Measurements from ENCODE around the gene TSPAN3. TPM values are rescaled to one million over a fixed set of nuclear protein-coding genes. Genes with fewer than 3 reads are reported as not detected.

The TSPAN3 gene
- total RNA-seq, 1 donor from 2014 or later, result 187 TPM

- FAIRE-seq, result no peak
- DNase-seq (ENCODE audit: low read depth), result no peak
- Histone ChIP-seq H3K4me3 (ENCODE audit: low read depth, low read length) (no peak overlapping the region), H3K27me3 (ENCODE audit: control insufficient read depth, insufficient read depth, low read length) (no peaks in the 10 kb centered on the region), H3K36me3 (ENCODE audit: control insufficient read depth, insufficient read depth, low read length) (no peaks in the 10 kb centered on the region)
- TF ChIP-seq, protein P1, sequence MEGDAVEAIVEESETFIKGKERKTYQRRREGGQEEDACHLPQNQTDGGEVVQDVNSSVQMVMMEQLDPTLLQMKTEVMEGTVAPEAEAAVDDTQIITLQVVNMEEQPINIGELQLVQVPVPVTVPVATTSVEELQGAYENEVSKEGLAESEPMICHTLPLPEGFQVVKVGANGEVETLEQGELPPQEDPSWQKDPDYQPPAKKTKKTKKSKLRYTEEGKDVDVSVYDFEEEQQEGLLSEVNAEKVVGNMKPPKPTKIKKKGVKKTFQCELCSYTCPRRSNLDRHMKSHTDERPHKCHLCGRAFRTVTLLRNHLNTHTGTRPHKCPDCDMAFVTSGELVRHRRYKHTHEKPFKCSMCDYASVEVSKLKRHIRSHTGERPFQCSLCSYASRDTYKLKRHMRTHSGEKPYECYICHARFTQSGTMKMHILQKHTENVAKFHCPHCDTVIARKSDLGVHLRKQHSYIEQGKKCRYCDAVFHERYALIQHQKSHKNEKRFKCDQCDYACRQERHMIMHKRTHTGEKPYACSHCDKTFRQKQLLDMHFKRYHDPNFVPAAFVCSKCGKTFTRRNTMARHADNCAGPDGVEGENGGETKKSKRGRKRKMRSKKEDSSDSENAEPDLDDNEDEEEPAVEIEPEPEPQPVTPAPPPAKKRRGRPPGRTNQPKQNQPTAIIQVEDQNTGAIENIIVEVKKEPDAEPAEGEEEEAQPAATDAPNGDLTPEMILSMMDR (IDR thresholded peaks at IDR 0.05; ENCODE audit: insufficient read depth, low read length, severe bottlenecking), result no peak
These were observed 58.7 kb downstream of the TSPAN3 start for GRCh38 chr15:77012117-77012712.

- Histone ChIP-seq H3K36me3 (ENCODE audit: control insufficient read depth, insufficient read depth, low read length) (no peaks in the 10 kb centered on the region), H3K4me3 (ENCODE audit: low read depth, low read length) (no peak overlapping the region), H3K27me3 (ENCODE audit: control insufficient read depth, insufficient read depth, low read length) (no peaks in the 10 kb centered on the region)
- no peak for FAIRE-seq
- TF ChIP-seq, protein P1 (IDR thresholded peaks at IDR 0.05; ENCODE audit: insufficient read depth, low read length, severe bottlenecking), result no peak
- DNase-seq (ENCODE audit: low read depth), result no peak
These were observed 60.1 kb downstream of the TSPAN3 start for GRCh38 chr15:77010857-77011256.

- Histone ChIP-seq H3K27me3 (ENCODE audit: control insufficient read depth, insufficient read depth, low read length) (no peaks in the 10 kb centered on the region), H3K36me3 (ENCODE audit: control insufficient read depth, insufficient read depth, low read length) (no peaks in the 10 kb centered on the region), H3K4me3 (ENCODE audit: low read depth, low read length) (no peak overlapping the region)
- DNase-seq (ENCODE audit: low read depth), result no peak
- no peak for FAIRE-seq
- TF ChIP-seq, protein P1 (IDR thresholded peaks at IDR 0.05; ENCODE audit: insufficient read depth, low read length, severe bottlenecking), result no peak
These were observed 60.6 kb downstream of the TSPAN3 start for GRCh38 chr15:77010312-77010686.

DNA sequence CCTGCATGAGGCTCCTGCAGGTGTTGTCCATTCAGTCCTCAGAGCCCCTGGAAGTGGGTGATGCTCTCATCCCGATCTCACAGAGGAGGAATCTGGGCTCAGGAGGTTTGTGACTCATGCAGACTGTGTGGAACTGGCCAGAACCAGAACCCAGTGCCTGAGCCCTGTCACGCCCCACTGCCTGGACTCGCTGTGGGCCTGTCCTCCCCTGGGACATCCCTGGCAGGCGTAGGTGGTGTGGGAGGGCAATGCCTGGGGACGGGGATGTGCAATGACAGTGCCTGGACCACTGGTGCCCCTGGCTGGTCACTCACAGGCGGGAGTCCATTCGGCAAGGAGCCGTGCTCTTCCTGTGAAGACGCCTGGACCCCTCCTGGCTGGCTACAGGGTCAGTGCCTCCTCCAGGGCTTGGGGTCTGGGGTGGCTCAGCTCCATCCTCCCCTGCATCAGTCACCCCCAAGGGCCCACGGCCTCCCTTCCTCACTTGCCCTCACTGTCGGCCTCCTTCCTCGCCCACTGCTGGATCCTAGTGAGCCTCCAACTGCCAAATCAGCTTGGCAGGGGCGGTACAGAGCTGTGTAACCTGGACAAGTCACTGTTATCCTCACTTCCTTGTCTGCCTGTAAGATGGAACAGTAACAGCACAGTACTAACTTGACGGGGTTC lies 61.1 kb downstream of the TSPAN3 start:
- no peak for DNase-seq (ENCODE audit: low read depth)
- TF ChIP-seq, protein P1 (IDR thresholded peaks at IDR 0.05; ENCODE audit: insufficient read depth, low read length, severe bottlenecking), result no peak
- FAIRE-seq, result no peak
- Histone ChIP-seq H3K27me3 (ENCODE audit: control insufficient read depth, insufficient read depth, low read length) (no peaks in the 10 kb centered on the region), H3K36me3 (ENCODE audit: control insufficient read depth, insufficient read depth, low read length) (no peaks in the 10 kb centered on the region), H3K4me3 (ENCODE audit: low read depth, low read length) (no peak overlapping the region)

DNA sequence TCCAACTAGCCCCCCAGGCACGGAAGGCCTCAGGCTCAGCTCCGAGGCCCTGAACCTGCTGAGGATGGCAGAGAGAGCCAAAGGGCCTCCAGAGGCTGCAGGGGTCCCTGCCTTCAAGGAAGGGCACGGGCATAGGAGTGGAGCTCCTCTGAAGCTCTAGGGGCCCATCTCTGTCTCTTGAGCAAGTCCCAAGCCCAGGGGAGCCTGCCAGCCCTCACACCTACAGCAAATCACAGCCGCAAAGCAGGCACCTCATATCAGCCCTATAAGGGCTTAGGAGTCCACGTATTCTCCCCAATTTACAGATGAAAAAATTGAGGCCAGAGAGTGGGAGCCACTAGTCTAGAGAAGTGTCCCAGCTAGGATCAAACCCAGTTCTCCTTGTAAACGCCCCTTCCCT lies 61.7 kb downstream of the TSPAN3 start:
- Histone ChIP-seq H3K27me3 (ENCODE audit: control insufficient read depth, insufficient read depth, low read length) (no peaks in the 10 kb centered on the region), H3K4me3 (ENCODE audit: low read depth, low read length) (no peak overlapping the region), H3K36me3 (ENCODE audit: control insufficient read depth, insufficient read depth, low read length) (no peaks in the 10 kb centered on the region)
- no peak for DNase-seq (ENCODE audit: low read depth)
- no peak for FAIRE-seq
- TF ChIP-seq, protein P1 (IDR thresholded peaks at IDR 0.05; ENCODE audit: insufficient read depth, low read length, severe bottlenecking), result no peak

DNA sequence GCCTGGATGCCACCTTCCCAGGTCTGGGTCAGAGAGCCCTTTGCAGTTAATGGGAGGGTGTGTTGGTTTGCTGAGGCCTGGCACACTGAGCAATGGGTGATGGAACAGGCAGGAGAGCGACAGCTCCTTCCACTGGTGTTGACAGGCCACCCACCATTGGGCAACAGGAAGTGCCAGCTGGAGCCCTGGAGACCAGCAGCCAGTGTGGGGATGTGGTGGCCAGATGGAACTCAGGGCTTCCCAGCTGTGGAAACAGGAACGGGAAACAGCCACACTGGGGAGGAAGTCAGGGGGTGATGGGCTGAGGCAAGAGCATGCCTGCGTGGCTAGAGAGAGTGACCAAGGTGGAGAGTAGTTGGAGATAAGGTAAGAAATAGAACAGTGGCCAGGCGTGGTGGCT lies 66.7 kb downstream of the TSPAN3 start:
- H3K27me3 ChIP-seq (ENCODE audit: control insufficient read depth, insufficient read depth, low read length), result no peaks in the 10 kb centered on the region
- H3K4me3 ChIP-seq (ENCODE audit: low read depth, low read length), result no peak overlapping the region
- no peaks in the 10 kb centered on the region for H3K36me3 ChIP-seq (ENCODE audit: control insufficient read depth, insufficient read depth, low read length)
- TF ChIP-seq, protein P1 (IDR thresholded peaks at IDR 0.05; ENCODE audit: insufficient read depth, low read length, severe bottlenecking), result no peak
- FAIRE-seq (no peak), DNase-seq (ENCODE audit: low read depth) (no peak)

Data from bronchial epithelial cell (primary cell).